MM.1S (cell line): Measurements from ENCODE around the gene MAP3K8.

Source experiments
- DNase-seq: peaks from one replicate; pipeline ENCODE4 v3.0.0-alpha.2; 2015
- H2AFZ ChIP-seq: fragments of 300-600 bp; sonication (generic); 2 replicates; pipeline ENCODE4 v1.6.0; 2016; ENCODE audit warnings: antibody characterized with exemption, low read length
- H3F3A ChIP-seq: fragments of 300-600 bp; sonication (generic); 2 replicates; pipeline ENCODE4 v1.6.1; 2016; ENCODE audit warnings: mild to moderate bottlenecking, antibody characterized with exemption, low read length, moderate library complexity, mixed read lengths; ENCODE audit not compliant: insufficient read depth
- H3K27ac ChIP-seq: fragments of 300-600 bp; sonication (generic); 2 replicates; pipeline ENCODE4 v1.5.1; 2016; ENCODE audit warnings: mild to moderate bottlenecking, low read length
- H3K27me3 ChIP-seq: fragments of 300-600 bp; sonication (generic); replicated peaks from 2 replicates; pipeline ENCODE4 v1.6.0; 2016; ENCODE audit warnings: low read length; ENCODE audit not compliant: insufficient read depth
- H3K36me3 ChIP-seq: fragments of 300-600 bp; sonication (generic); replicated peaks from 2 replicates; pipeline ENCODE4 v1.6.1; 2016; ENCODE audit warnings: mild to moderate bottlenecking, low read length, mixed read lengths; ENCODE audit not compliant: insufficient read depth
- H3K4me1 ChIP-seq: fragments of 300-600 bp; sonication (generic); 2 replicates; pipeline ENCODE4 v1.6.1; 2016; ENCODE audit warnings: low read length, mixed read lengths
- H3K4me2 ChIP-seq: fragments of 300-600 bp; sonication (generic); 2 replicates; pipeline ENCODE4 v1.6.0; 2016; ENCODE audit warnings: low read depth, low read length
- H3K4me3 ChIP-seq: fragments of 300-600 bp; sonication (generic); 2 replicates; pipeline ENCODE4 v1.5.1; 2016; ENCODE audit warnings: low read length, mixed read lengths
- H3K79me2 ChIP-seq: fragments of 300-600 bp; sonication (generic); 2 replicates; pipeline ENCODE4 v1.6.1; 2016; ENCODE audit warnings: mixed run types, low read length, mixed read lengths
- H3K9ac ChIP-seq: fragments of 300-600 bp; sonication (generic); 2 replicates; pipeline ENCODE4 v1.6.1; 2016; ENCODE audit warnings: low read length, mixed read lengths
- H3K9me2 ChIP-seq: fragments of 300-600 bp; sonication (generic); replicated peaks from 2 replicates; pipeline ENCODE4 v1.6.1; 2016; ENCODE audit warnings: mild to moderate bottlenecking, low read length, mixed read lengths; ENCODE audit not compliant: insufficient read depth
- H3K9me3 ChIP-seq: fragments of 300-600 bp; sonication (generic); replicated peaks from 2 replicates; pipeline ENCODE4 v1.6.1; 2016; ENCODE audit warnings: mild to moderate bottlenecking, low read length, mixed read lengths; ENCODE audit not compliant: insufficient read depth
- H4K20me1 ChIP-seq: fragments of 300-600 bp; sonication (generic); 2 replicates; pipeline ENCODE4 v1.6.1; 2016; ENCODE audit warnings: mild to moderate bottlenecking, low read length, moderate library complexity, mixed read lengths; ENCODE audit not compliant: insufficient read depth
- EZH2 ChIP-seq: fragments of 300-600 bp; sonication (generic); optimal IDR thresholded peaks from 2 replicates; pipeline ENCODE3; 2017; ENCODE audit warnings: low read depth, mild to moderate bottlenecking, antibody characterized with exemption, low read length, mixed read lengths
- EZH2phosphoT487 ChIP-seq: fragments of 300-600 bp; sonication (generic); IDR thresholded peaks from 2 replicates; pipeline ENCODE4 v1.6.1; 2018; ENCODE audit warnings: antibody characterized with exemption, low read length
- TF ChIP-seq, protein P1 (sequence below): fragments of 300-600 bp; sonication (generic); IDR thresholded peaks from 2 replicates; pipeline ENCODE4 v1.5.1; 2016; ENCODE audit warnings: antibody characterized with exemption, low read length, mixed read lengths

MAP3K8 gene

DNA sequence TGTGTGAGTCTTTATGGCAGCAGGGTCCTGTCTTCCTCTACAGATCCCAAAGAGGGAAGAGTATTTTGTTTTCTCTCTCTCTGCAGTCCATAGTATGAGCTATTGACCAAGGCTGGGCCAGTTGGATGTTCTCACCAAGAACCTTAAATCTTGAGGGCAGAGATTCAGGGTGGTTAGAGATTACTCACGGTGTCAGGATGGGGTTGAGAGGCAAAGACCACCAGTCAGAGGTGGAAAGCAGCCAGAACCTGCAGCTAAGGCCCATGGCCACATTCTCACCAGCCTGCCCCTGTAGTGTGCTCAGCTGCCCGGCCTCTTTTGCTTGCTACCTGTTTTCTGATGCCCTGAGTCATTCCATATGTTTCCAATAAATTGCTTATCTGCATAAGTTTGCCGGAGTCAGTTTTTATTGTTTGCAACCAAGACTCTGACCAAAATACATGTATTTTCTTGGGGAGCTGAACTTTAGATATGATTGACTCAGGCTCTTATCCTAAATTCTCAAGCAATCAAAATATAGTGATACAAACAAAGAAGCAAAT, 67.0 kb downstream of the MAP3K8 start:
- H3K4me2 ChIP-seq = no peak overlapping the region
- H3K9me2 ChIP-seq = no peaks in the 10 kb centered on the region
- no peaks in the 10 kb centered on the region for H4K20me1 ChIP-seq
- H3K9ac ChIP-seq = no peak overlapping the region
- no peak overlapping the region for H2AFZ ChIP-seq
- H3K27ac ChIP-seq = no peak overlapping the region
- H3K4me1 ChIP-seq = peaks cover 14% of the 10 kb centered on the region
- no peak overlapping the region for H3K4me3 ChIP-seq
- no peaks in the 10 kb centered on the region for H3K36me3 ChIP-seq
- TF ChIP-seq, protein P1, sequence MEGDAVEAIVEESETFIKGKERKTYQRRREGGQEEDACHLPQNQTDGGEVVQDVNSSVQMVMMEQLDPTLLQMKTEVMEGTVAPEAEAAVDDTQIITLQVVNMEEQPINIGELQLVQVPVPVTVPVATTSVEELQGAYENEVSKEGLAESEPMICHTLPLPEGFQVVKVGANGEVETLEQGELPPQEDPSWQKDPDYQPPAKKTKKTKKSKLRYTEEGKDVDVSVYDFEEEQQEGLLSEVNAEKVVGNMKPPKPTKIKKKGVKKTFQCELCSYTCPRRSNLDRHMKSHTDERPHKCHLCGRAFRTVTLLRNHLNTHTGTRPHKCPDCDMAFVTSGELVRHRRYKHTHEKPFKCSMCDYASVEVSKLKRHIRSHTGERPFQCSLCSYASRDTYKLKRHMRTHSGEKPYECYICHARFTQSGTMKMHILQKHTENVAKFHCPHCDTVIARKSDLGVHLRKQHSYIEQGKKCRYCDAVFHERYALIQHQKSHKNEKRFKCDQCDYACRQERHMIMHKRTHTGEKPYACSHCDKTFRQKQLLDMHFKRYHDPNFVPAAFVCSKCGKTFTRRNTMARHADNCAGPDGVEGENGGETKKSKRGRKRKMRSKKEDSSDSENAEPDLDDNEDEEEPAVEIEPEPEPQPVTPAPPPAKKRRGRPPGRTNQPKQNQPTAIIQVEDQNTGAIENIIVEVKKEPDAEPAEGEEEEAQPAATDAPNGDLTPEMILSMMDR = no peak
- TF ChIP-seq EZH2phosphoT487 (no peak), EZH2 (no peak)
- no peaks in the 10 kb centered on the region for H3K79me2 ChIP-seq
- H3K27me3 ChIP-seq = no peaks in the 10 kb centered on the region
- H3K9me3 ChIP-seq = no peaks in the 10 kb centered on the region
- peaks cover 14% of the 10 kb centered on the region for H3F3A ChIP-seq
- no peak for DNase-seq

DNA sequence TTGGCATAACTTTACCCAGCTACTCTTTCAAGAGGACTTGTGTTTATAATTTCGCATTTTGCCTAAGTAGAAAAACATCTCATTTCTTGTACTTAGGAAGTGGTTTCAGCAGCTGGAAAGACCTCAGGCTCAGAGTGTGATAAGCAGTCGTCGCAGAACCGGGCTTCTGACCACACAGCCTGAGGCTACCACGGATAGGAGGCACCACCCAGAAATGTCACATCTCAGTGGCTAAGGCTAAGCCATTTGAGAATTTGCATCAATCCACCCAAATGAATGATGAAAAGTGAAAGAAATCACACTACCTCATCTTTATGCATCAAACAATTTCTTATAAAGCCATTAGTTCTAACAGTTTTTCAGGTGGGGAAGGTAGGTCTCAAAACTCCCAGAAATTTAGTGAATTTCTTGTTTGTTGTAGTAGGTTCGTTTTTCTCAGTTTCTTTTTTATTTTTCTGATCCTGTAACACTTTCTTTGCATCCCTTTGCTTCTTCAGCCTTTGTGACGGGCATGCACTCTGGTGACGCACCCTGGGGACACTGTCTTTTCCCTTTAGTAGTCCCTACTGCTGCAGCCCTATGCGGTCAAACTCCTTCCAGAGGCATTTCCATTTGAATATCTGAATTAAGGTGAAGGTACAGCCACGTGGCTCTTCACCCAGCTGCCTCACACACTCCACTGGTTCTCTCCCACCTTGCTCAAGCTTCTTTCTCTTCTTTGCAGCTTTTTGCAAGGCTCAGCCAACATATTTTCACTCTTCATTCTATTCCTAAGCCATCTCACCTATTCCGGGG, 68.5 kb downstream of the MAP3K8 start:
- Histone ChIP-seq H3K4me2 (peak overlapping the region; percentile 96), H3K9ac (peak overlapping the region; percentile 27; the same call in 1 of the 2 replicates), H3K4me3 (peak overlapping the region; percentile 49)

DNA sequence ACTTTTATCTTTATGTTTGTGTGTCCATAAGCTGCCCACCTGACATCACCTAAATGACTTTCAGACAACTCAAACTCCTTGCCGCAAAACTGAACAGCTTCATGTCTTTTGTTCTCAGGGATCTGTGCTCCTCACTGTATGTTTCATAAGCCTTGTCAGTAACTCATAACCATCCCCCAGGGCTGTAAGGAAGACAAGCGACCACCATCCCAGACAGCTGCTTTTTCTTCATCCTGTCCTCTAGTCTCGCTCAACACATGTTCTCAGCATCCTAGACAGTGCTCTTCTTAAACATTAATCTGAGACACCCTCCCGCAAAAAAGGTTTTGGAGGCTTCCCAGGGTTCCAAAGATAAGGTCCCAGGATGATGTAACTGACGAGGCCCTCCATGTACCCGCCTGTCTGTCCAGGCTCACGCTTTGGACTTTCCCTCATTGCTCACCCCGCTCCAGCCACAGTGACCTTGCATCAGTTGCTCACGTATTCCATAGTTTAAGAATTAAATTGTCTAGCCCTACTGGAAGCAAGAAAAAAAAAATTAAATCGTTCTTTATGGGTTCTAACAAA, 69.8 kb downstream of the MAP3K8 start:
- no peaks in the 10 kb centered on the region for H4K20me1 ChIP-seq
- no peak overlapping the region for H3K27ac ChIP-seq
- H3K79me2 ChIP-seq = no peaks in the 10 kb centered on the region
- H3K9me3 ChIP-seq = no peaks in the 10 kb centered on the region
- peaks cover 14% of the 10 kb centered on the region for H3K4me1 ChIP-seq
- H3K27me3 ChIP-seq = no peaks in the 10 kb centered on the region
- peaks cover 14% of the 10 kb centered on the region for H3F3A ChIP-seq
- no peak overlapping the region for H3K4me3 ChIP-seq
- H2AFZ ChIP-seq = no peak overlapping the region
- DNase-seq = no peak
- no peak overlapping the region for H3K9ac ChIP-seq
- TF ChIP-seq EZH2phosphoT487 = no peak
- no peak for TF ChIP-seq EZH2
- TF ChIP-seq, protein P1 = no peak
- H3K9me2 ChIP-seq = no peaks in the 10 kb centered on the region
- H3K4me2 ChIP-seq = no peak overlapping the region
- no peaks in the 10 kb centered on the region for H3K36me3 ChIP-seq

More for the DNA sequence above, 68.5 kb downstream of the MAP3K8 start:
- H3K27ac ChIP-seq = peak overlapping the region; percentile 28; the same call in 1 of the 2 replicates
- H4K20me1 ChIP-seq = no peaks in the 10 kb centered on the region
- no peaks in the 10 kb centered on the region for H3K9me2 ChIP-seq
- H3K9me3 ChIP-seq = no peaks in the 10 kb centered on the region
- H3K27me3 ChIP-seq = no peaks in the 10 kb centered on the region
- H3F3A ChIP-seq = peaks cover 14% of the 10 kb centered on the region
- TF ChIP-seq EZH2 = no peak
- TF ChIP-seq, protein P1 = no peak
- no peak for TF ChIP-seq EZH2phosphoT487
- H2AFZ ChIP-seq = peak overlapping the region; percentile 84
- DNase-seq = peak; percentile 87
- H3K36me3 ChIP-seq = no peaks in the 10 kb centered on the region
- no peaks in the 10 kb centered on the region for H3K79me2 ChIP-seq
- H3K4me1 ChIP-seq = peaks cover 14% of the 10 kb centered on the region
